Left forelimb (tissue), 1 donor: Measurements from ENCODE around the gene GAP43.
"Not testable (repeated sequence)": the region's sequence is repeated elsewhere in the genome, so short reads cannot be mapped to it uniquely, and the experiment has no call there.

Experiments
- DNase-seq: peaks from one replicate; pipeline ENCODE4 v3.0.0-alpha.2; 2018; ENCODE audit warnings: low spot score

GAP43 gene

DNA sequence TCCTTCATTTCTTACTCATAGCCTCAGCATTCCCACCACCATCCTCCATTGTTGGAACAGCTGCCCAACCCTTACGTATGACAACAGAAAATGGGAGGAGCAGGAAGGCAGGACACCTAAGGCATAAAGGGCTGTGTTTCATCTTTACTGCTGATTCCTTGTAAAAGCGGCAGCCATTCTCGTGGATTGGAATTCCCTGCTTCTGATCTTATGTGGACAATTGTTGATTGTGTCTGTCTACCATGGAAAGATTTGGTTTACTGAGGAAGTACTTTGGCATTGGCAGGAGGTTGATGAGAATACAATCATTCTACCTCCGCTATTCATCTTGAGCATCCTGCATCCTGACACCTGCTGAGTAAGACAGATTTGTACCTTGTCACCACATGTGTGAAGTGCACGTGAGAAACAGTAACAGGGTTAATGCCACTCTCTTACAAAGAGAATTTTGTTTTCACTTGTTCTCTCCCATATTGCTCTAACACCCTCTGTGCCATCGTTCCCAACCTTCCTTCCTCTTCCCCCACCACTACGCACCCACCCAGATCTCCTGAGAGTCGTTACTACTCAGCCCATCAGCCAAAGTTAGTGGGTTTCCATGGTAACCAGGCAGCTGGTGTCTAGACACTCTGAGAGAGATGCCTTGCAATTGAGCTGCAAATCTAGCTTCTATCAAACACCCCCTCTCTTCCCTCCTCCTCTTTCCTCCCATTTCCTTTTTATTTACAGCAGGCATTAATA, 75.7 kb downstream of the GAP43 start:
- no peak for DNase-seq

DNA sequence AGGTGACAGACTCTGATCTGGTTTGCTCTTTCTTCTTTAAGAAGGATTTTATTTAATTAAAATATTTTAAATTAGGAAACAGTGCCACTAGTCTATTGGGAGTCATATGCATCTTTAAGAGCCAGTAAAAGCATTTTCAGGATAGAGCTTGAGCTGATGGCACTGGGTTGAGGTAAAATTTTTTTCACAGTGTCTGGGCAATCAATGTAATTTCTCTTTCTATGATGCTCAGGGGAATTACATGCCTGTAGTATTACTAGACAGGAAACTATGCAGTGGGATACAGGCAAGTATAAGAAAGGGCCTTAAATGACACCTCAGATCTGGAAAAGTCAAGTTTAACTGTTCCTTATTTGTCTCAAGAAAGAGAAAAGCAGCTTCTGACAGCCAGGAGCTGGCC, 76.4 kb downstream of the GAP43 start:
- no peak for DNase-seq

DNA sequence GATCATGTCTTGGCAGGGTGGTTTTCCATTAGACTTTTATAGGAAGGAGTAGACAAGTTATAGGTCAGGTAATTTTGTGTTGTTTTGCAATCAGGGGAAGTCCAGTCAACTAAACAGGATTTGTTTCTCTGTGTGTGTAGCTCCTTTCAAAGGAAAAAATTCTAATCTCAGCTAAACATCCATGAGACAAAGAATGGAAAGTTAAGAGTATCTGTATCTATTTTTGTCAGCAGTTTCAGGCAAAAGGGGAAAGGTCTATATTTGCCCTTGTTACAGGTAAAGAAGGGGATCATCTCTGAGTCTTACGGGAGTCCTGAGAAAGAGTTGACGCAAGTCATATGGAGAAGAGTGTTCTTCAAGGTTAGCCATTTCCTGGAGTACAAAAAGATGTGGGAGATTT, 79.3 kb downstream of the GAP43 start:
- no peak for DNase-seq

DNA sequence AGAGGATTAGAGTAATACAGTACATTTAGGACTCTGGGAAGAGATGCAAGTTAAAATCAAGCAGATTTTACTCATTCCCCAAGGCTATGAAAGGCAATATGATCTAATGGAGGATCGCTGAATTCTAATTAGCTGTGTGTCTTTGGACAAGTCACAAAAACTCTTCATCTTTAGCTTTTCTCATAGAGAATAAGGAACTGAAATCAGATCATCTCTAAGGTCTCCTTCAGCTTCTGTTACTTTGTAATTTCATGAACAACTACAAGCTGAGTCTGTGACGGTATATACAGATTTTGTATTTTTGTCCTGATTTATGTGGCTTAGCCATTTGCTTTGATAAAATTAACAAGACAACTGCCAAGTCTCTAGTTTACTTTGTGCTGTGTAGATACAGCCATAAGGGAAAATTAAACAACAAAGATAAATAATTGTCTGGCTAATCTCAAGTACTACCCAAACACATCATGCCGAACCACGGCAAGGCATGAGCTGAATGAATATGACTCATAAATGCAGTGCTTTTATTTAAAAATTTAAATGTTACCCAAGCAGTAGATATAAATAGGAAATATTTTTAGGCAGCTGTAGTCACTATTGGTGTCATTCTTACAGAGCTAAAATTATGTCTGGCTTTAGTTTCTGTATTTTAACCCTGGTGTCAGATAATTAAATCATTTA, 81.5 kb downstream of the GAP43 start:
- DNase-seq: no peak

DNA sequence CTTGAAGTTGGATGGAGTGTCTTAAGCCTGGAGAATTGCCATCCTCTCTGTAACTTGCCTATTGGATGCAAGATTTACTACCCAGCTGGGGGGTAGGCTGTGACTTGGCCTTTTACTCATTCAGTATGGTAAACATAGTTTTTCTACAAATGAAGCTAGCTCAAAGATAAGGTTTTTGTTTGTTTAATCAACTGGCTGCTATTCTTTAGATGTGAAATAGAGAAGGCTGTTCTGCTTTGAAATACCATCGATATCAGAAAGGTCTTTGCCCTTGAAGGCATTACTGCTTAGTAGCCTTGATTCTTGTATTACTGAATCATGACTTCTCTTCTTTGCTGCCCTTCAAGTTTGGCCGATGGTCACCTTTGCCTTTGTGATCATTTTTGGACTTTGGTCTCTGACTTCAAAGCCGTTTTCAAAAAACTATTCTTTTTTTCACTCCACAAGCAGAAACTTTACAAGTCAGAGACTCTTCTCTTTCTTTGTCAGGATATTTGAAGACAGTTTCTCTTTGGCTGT, 83.1 kb downstream of the GAP43 start:
- DNase-seq: no peak

DNA sequence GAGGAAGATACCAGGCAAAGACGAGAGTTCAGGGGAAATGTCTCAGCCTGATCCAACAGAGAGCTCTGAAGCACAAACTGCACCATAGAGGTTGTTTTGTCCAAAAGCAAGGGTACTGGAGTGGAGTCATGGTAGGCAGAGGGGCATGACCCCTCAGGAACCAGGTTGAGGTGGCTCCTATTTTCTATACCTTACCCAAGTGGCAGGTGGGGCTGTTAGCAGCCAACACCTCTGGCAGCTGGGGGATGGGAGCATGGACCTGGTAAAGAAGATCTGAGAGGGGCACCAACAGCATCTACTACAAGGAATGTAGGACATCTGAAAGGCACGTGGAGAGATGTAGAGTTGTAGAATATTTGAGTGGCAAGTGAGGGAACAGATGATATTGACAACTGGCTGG, 85.2 kb downstream of the GAP43 start:
- DNase-seq: no peak

DNA sequence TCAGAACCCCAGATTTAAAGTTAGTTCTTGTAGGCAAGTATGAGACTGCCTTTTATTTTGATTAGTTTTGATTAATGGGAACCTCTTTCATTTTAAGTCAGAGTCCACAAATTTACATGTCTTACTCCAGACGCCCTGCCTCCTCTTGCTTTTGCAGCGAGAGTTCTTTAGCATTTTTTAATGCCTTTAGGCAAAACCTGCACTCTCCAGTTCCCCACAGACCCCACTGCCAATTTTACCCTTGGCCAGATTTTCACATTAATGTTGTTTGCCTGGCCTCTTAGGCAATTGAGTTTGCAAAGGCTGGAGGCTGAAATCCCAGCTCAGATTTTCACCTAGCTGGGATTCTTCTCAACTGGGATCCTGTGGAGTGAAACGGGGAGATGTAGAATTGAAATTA, 85.8 kb downstream of the GAP43 start:
- no peak for DNase-seq

DNA sequence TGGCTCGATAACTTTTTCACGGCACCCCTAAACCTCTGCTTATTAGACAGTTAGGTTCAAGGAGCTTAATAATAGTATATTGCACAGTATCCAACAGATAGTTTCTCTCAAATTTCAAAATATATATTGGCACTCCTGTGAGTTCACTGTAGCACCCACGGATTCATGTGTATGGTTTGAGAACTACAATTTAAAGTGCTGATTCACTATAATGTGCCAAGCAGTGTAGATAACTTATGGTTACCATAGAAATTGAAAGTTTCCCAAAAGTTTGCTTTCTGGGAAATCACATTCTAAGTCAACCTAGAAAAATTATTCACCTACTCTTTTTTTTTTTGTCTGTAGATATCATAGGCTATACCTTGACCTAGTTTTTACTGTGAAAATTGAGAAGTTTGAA, 86.6 kb downstream of the GAP43 start:
- no peak for DNase-seq

DNA sequence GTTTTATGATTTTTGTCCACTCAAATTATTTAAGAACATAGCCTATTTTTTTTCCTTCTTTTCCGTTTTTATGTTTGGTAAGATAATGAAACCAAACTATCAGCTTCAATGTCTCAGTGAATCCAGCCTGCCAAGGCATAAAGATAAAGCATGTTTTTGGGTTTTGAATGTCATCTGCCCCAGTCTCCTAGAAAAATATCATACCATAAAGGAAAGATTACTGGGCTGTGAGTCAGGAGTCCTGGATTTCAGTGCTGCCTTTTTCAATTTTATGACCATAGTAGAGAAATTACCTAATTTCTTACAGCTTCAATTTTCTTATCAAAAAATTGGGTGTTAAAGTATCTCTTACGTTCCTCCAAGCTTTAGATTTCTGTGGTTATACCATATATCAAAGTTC, 87.5 kb downstream of the GAP43 start:
- DNase-seq: no peak

DNA sequence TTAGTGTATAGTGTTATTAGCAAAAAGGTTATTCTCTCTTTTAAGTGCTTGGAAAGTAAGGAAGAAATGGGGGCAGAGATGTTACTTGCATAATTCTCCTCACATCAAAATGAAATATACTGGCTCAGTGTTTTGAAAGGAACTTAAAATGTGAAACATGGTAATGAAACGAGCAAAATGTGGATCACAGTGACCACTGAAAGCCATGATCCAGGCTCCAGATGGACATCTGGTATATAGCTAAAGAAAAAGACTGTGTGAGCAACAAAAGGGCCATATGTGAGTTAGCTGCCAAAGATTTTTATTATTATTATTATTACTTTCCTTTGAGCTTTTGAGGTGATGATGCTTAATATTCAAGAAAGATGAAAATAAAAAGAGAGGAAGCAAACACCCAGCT, 89.6 kb downstream of the GAP43 start:
- DNase-seq: no peak

DNA sequence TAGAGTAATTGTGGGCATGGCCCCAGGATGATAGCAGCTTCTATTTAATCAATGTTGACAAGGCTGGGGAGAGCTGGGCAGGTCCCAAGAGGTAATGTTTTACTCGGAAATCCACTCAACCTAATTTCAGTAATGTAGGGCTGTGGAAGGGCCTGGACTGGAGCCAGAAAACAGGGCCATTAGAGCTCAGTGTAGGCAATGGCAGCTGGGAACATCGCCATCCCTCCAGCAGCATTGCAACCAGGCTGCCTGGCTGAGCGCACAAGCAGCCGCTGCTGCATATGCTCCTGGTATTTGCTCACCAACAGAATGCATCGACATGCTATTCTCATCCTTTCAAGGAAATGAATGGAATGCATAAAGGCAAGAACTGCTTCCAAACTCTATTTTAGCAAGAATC, 90.0 kb downstream of the GAP43 start:
- DNase-seq: no peak

DNA sequence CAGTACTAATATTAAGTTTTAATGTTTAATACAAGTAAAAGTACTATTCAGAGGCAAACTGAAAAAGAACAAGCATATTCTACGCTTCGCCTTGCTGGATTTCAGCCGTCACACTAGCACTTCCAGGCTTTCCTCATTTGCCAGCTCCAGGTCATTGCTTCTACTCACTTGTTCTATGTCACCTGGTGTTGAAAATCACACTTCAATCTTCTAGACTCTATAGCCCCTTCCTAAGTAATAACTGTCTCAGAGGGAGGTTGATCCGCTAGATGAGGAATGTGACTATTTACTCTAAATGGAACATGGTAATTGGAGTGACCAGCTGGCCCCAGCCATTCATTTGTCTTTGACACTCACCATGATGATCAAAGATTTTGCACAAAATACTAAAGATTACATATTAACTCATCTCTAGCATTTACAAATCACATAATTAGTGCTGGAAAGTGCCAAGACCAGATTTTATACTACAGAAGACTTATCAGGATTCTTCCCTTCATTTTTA, 92.0 kb downstream of the GAP43 start:
- no peak for DNase-seq

DNA sequence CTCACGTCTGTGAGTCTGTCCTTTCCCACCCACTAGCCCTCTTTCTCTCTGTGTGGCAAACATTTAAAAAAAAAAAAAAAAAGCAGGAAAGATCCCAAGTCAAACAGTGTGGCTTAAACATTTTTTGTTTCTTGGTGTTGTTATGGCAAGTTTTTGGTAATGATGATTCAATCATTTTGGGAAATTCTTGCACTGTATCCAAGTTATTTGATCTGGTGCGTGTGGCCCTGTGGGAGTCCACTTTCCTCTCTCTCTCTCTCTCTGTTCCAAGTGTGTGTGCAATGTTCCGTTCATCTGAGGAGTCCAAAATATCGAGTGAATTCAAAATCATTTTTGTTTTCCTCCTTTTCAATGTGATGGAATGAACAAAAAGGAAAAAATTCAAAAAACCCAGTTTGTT, 97.7 kb downstream of the GAP43 start:
- no peak for DNase-seq

DNA sequence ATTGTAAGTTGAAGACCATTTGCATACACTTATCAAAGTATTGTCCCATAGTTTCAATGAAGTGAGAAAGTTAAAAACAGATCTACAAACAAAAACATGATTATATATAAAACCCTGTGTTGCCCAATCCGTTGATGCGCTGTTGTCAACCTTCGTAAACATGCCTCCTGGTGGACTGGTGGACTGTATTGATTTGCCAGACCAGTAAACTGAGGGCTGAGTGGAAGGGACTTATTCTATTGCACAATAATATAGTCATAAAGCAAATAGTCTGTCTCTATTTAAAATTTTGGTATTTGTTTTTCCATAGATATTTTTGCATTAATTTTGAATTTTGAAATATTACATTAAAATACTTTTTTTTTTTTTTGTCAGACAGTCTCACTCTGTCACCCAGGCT, 102.5 kb downstream of the GAP43 start:
- DNase-seq: no peak

DNA sequence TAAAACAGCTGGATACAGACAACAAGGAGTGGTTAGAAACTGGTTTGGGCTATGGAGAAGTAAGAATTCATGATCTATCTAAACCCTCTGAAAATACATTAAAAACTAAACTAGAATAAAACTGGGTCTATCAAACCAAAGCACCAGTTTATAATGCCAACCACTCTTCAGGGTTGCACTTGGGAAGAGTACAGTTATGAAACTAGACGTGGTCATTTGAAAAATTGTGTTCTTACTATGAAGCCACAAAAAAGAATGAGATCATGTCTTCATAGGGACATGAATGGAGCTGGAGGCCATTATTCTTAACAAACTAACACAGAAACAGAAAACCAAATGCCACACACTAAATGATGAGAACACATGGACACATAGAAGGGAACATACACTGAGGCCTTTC, 103.8 kb downstream of the GAP43 start:
- no peak for DNase-seq

DNA sequence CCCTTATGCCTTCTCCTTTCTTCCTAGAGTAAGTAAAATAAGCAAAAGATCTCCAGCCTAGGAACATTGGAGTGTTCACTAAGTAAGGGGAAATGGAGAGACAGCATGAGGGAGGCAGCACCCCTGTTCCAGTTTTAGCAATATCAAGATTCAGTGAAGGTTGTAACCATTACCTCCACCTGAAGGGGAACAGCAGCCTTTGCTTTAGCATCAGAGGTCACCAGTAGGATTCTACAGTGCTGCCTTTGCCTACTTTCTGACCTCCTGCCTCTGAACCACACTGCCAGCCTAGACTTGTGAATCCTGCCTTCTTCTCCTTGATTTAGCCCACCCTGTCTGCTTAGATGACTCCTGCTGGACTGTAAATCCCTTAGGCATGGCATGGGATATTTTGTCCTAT, 104.7 kb downstream of the GAP43 start:
- no peak for DNase-seq

DNA sequence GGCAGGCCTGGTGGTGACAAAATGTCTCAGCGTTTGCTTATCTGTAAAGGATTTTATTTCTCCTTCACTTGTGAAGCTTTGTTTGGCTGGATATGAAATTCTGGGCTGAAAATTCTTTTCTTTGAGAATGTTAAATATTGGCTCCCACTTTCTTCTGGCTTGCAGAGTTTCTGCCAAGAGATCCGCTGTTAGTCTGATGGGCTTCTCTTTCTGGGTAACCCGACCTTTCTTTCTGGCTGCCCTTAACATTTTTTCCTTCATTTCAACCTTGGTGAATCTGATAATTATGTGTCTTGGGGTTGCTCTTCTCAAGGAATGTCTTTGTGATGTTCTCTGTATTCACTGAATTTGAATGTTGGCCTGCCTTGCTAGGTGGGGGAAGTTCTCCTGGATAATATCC, 113.0 kb downstream of the GAP43 start:
- DNase-seq: not testable (repeated sequence)

DNA sequence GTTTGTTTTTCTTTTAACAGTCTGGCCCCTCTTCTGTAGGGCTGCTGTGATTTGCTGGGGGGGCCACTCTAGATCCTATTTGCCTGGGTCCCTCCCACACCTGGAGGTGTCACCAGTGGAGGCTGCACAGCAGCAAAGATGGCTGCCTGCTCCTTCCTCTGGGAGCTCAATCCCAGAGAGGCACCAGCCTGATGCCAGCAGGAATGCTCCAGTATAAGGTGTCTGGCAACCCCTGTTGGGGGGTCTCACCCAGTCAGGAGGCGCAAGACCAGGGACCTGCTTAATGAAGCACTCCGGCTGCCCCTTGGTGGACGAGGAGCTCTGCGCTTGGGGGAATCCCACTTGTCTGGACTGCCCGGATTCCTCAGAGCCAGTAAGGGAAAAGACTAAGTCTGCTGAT, 118.3 kb downstream of the GAP43 start:
- no peak for DNase-seq

DNA sequence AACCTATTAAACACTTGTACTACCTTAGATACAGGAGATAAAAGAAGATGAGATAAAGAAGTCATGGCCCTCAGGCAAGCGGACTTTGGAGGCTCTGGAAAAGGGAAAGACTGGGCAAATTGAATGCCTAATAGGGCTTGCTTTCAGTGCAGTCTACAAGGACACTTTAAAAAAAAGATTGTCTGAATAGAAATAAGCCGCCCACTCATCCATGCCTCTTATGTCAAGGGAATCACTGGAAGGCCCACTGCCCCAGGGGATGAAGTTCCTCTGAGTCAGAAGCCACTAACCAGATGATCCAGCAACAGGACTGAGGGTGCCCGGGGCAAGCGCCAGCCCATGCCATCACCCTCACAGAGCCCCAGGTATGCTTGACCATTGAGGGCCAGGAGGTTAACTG, 121.2 kb downstream of the GAP43 start:
- not testable (repeated sequence) for DNase-seq

DNA sequence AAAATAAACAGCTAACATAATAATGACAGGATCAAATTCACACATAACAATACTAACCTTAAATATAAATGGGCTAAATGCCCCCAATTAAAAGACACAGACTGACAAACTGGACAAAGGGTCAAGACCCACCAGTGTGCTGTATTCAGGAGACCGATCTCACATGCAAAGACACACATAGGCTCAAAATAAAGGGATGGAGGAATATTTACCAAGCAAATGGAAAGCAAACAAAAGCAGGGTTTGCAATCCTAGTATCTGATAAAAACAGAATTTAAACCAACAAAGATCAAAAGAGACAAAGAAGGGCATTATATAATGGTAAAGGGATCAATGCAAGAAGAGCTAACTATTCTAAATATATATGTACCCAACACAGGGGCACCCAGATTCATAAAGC, 129.7 kb downstream of the GAP43 start:
- not testable (repeated sequence) for DNase-seq

DNA sequence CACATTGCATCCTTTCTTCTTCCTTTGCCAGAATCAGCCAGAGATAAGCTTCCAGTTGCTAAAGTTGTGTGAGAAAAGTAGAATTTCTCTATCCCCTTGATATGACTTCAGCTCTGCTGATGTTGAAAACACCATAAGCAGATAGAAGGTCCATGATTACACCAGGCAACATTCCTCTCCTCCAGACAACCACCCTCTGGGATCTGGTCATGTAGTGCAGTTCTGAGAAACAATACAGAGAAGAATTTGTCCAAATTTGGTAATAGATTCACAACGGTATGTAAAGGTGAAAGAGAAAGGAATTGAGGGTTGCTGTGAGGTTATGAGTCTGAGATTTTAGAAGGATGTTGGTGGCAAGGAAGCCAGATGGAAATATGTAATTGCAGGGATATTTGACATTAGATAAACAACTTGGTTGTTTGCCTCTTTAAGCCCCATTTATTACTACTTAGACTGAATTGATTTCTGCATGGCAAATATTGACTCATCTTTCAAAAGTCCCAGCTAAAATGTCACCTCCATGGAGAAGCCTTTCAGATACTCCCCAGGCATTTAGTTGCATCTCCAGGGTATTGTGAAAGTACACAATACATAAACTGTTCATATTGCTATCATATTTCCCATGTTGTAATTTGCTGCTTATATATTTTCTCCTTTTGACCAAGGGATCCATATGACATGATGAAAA, 134.9 kb downstream of the GAP43 start:
- DNase-seq: no peak

DNA sequence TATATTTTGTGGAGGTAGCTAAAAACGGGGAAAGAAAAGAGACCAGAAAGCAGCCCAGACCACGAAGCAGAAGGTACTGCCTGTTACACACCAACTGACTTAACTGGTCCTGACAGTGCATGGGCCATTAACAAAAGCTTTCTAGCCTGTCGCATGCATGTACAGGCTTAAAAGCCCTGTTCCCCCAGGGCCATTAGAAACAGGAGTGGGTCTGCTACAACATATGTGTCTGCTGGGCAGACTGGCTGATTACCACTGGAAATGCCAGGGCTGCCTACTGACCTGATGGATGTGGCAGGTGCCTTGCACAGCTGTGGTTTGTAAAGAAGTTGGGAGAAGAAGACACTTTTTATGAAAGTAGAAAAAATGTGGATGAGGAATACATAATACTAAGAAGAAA, 137.4 kb downstream of the GAP43 start:
- no peak for DNase-seq

DNA sequence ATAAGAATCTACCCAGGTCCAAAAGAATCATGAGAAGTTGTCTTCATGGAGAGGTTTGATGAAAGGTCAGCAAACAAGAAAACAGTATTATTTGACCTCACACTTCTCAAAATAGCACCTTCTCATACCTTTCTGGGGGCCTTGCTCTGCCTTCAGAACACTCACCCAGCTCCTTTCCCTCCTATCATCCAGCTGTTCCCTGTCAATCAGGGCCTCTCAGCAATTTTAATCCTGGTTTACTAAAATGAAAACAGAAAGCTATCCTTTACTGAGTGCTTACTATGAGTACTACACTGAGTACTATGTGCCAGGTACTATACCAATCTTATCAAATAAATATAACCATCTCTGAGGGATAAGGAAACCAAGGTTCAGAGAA, 138.6 kb downstream of the GAP43 start:
- DNase-seq: no peak
